HCT116 (cell line): Measurements from ENCODE around the gene SCARF1. TPM values are rescaled to one million over a fixed set of nuclear protein-coding genes. Genes with fewer than 3 reads are reported as not detected.

Experiments
- ATAC-seq: fragments of 200-7000 bp; cut with Tn5 transposase; 2 replicates; pipeline ENCODE4 v1.9.1; 2020; ENCODE audit warnings: mild to moderate bottlenecking, moderate library complexity
- BruUV-seq: library from RNA; stranded (reverse); fragments of 400-500 nt; replicated peaks from 2 replicates; lab custom pipeline; 2021; lab: Mats Ljungman, UMichigan
- CTCF ChIA-PET: fragments of 300-600 bp; sonication (Branson Sonifier 250); formaldehyde crosslinking; loops from one replicate; lab custom pipeline; 2021; ENCODE audit warnings: antibody characterized with exemption; lab: Charles Lee
- POLR2A ChIA-PET: fragments of 300-600, 350-600 bp; sonication (Branson Sonifier 250); formaldehyde crosslinking; loops from one replicate; lab custom pipeline; 2021; ENCODE audit warnings: antibody characterized with exemption; lab: Charles Lee
- RAD21 ChIA-PET, 2 experiments: fragments of 300-600 bp; sonication (Branson Sonifier 250); formaldehyde crosslinking; loops; one replicate each; lab custom pipeline; 2023; ENCODE audit warnings: low total read pairs in 2 of 2; ENCODE audit not compliant: uncharacterized antibody in 2 of 2, unreplicated experiment in 2 of 2, low non-redundant PET in 1 of 2; lab: Charles Lee
- DNase-seq: peaks from one replicate; pipeline ENCODE4 v3.0.0-alpha.2; 2010; ENCODE audit warnings: low read depth, low spot score
- H2AFZ ChIP-seq: fragments of 200-600 bp; shearing (Covaris generic), sonication (generic); 2 replicates; pipeline ENCODE4 v1.6.1; 2017; ENCODE audit warnings: low read depth, mixed run types, mixed read lengths, antibody characterized with exemption, low read length; ENCODE audit not compliant: poor library complexity, severe bottlenecking
- H3K27ac ChIP-seq: 2 replicates; pipeline ENCODE4 v1.5.1; 2012; ENCODE audit warnings: low read depth, low read length
- H3K27me3 ChIP-seq: fragments of 200-600 bp; sonication (generic); 2 replicates; pipeline ENCODE4 v1.6.1; 2016; ENCODE audit warnings: mixed run types, low read length, mixed read lengths; ENCODE audit not compliant: insufficient read depth
- H3K36me3 ChIP-seq, 2 experiments: fragments of 200-500 bp in 1 of 2; fragments of 200-600 bp in 1 of 2; sonication (Bioruptor generic) in 1 of 2; sonication (generic) in 1 of 2; 2 replicates each; pipeline versions ENCODE4 v1.5.1 to v1.6.1; 2014 to 2016; ENCODE audit warnings: low read length in 2 of 2, inconsistent platforms in 1 of 2, mixed read lengths in 1 of 2, mixed run types in 1 of 2; ENCODE audit not compliant: insufficient read depth in 2 of 2, control insufficient read depth in 1 of 2
- H3K4me1 ChIP-seq, 2 experiments: fragments of 200-600 bp in 1 of 2; sonication (generic) in 1 of 2; 2 replicates each; pipeline versions ENCODE4 v1.5.1 to v1.6.1; 2012 to 2017; ENCODE audit warnings: low read length in 2 of 2, inconsistent platforms in 1 of 2, mild to moderate bottlenecking in 1 of 2, mixed read lengths in 1 of 2, mixed run types in 1 of 2, moderate library complexity in 1 of 2; ENCODE audit not compliant: insufficient read depth in 2 of 2, control insufficient read depth in 1 of 2
- H3K4me2 ChIP-seq: fragments of 200-600 bp; sonication (generic); 2 replicates; pipeline ENCODE4 v1.6.1; 2017; ENCODE audit warnings: mixed run types, low read length, mixed read lengths
- H3K4me3 ChIP-seq, 2 experiments: fragments of 200-600 bp in 1 of 2; sonication (generic) in 1 of 2; replicated peaks in 1 of 2; 2 replicates each; pipeline ENCODE4 v1.5.1; 2011 to 2016; ENCODE audit warnings: low read length in 2 of 2, control low read depth in 1 of 2, low read depth in 1 of 2, mild to moderate bottlenecking in 1 of 2, mixed read lengths in 1 of 2, mixed run types in 1 of 2
- H3K79me2 ChIP-seq: fragments of 200-600 bp; sonication (generic); 2 replicates; pipeline ENCODE4 v1.6.1; 2017; ENCODE audit warnings: mild to moderate bottlenecking, mixed run types, low read length, moderate library complexity, mixed read lengths; ENCODE audit not compliant: insufficient read depth
- H3K9ac ChIP-seq: fragments of 200-600 bp; sonication (generic); 2 replicates; pipeline ENCODE4 v1.6.1; 2016; ENCODE audit warnings: low read length, mixed read lengths
- H3K9me2 ChIP-seq: fragments of 200-600 bp; sonication (generic), shearing (Covaris generic); 2 replicates; pipeline ENCODE4 v1.6.1; 2017; ENCODE audit warnings: mixed run types, mild to moderate bottlenecking, moderate library complexity; ENCODE audit not compliant: insufficient read depth
- H3K9me3 ChIP-seq, 2 experiments: fragments of 200-500 bp in 1 of 2; fragments of 200-600 bp in 1 of 2; sonication (Bioruptor generic) in 1 of 2; sonication (generic) in 1 of 2; 2 replicates each; pipeline ENCODE4 v1.6.1; 2014 to 2017; ENCODE audit warnings: low read length in 2 of 2, mixed read lengths in 2 of 2, inconsistent platforms in 1 of 2, low read depth in 1 of 2, mild to moderate bottlenecking in 1 of 2, mixed run types in 1 of 2, moderate library complexity in 1 of 2; ENCODE audit not compliant: control insufficient read depth in 1 of 2, insufficient read depth in 1 of 2
- H4K20me1 ChIP-seq: fragments of 200-600 bp; sonication (generic), shearing (Covaris generic); 2 replicates; pipeline ENCODE4 v1.6.1; 2017; ENCODE audit warnings: mixed run types, mild to moderate bottlenecking, moderate library complexity; ENCODE audit not compliant: insufficient read depth
- CBX3 ChIP-seq: IDR thresholded peaks from 2 replicates; pipeline ENCODE4 v1.6.1; 2012; ENCODE audit warnings: low read depth
- CTCF ChIP-seq, 3 experiments: fragments of 200-600 bp in 1 of 3; sonication (generic) in 1 of 3; IDR thresholded peaks in 2 of 3; conservative IDR thresholded peaks in 1 of 3; 2 replicates each; pipeline ENCODE4 v1.5.1; 2012 to 2017; ENCODE audit warnings: low read depth in 2 of 3, low read length in 2 of 3, antibody characterized with exemption in 1 of 3, borderline replicate concordance in 1 of 3, control low read depth in 1 of 3, mild to moderate bottlenecking in 1 of 3, mixed read lengths in 1 of 3, mixed run types in 1 of 3, moderate library complexity in 1 of 3; ENCODE audit not compliant: insufficient read depth in 1 of 3
- EGR1 ChIP-seq: IDR thresholded peaks from 2 replicates; pipeline ENCODE4 v1.6.1; 2012; ENCODE audit warnings: low read depth
- ELF1 ChIP-seq: IDR thresholded peaks from 2 replicates; pipeline ENCODE4 v1.6.1; 2012; ENCODE audit warnings: low read depth, borderline replicate concordance
- EZH2phosphoT487 ChIP-seq: fragments of 200-600 bp; IDR thresholded peaks from 2 replicates; pipeline ENCODE4 v1.6.1; 2018; ENCODE audit warnings: antibody characterized with exemption, borderline replicate concordance
- JUND ChIP-seq: IDR thresholded peaks from 2 replicates; pipeline ENCODE4 v1.6.1; 2012
- MAX ChIP-seq: IDR thresholded peaks from 2 replicates; pipeline ENCODE4 v1.6.1; 2012
- POLR2A ChIP-seq: IDR thresholded peaks from 2 replicates; pipeline ENCODE4 v1.7.0; 2011; ENCODE audit warnings: borderline replicate concordance; ENCODE audit not compliant: insufficient read depth, insufficient read length; ENCODE audit errors: extremely low read depth
- POLR2AphosphoS5 ChIP-seq: IDR thresholded peaks from 2 replicates; pipeline ENCODE4 v1.6.1; 2011; ENCODE audit warnings: mild to moderate bottlenecking, low read depth, low read length, moderate library complexity
- RAD21 ChIP-seq: IDR thresholded peaks from 2 replicates; pipeline ENCODE4 v1.6.1; 2012; ENCODE audit warnings: low read depth, mild to moderate bottlenecking
- REST ChIP-seq: IDR thresholded peaks from 2 replicates; pipeline ENCODE4 v1.6.1; 2012; ENCODE audit warnings: low read depth
- SIN3A ChIP-seq: IDR thresholded peaks from 2 replicates; pipeline ENCODE4 v1.6.1; 2012; ENCODE audit warnings: low read depth
- SP1 ChIP-seq: IDR thresholded peaks from 2 replicates; pipeline ENCODE4 v1.6.1; 2012; ENCODE audit warnings: low read depth
- YY1 ChIP-seq: IDR thresholded peaks from 2 replicates; pipeline ENCODE4 v1.6.1; 2011; ENCODE audit warnings: low read length, low read depth, moderate library complexity, mild to moderate bottlenecking; ENCODE audit not compliant: insufficient replicate concordance; ENCODE audit errors: extremely low read depth
- ZFX ChIP-seq: fragments of 450-650 bp; IDR thresholded peaks from 2 replicates; pipeline ENCODE4 v1.6.1; 2017
- ZNF274 ChIP-seq: fragments of 200-500 bp; sonication (Bioruptor generic); IDR thresholded peaks from 2 replicates; pipeline ENCODE4 v1.6.1; 2014; ENCODE audit warnings: mild to moderate bottlenecking, low read depth, low read length, inconsistent platforms
- intact Hi-C: fragments of 100-400 bp; cut with micrococcal nuclease; formaldehyde crosslinking; loops from 2 replicates; pipeline ENCODE4 v1.10.0; 2022
- total RNA-seq: library from RNA; stranded (reverse); gene quantifications from one replicate; pipeline ENCODE4 v1.2.1, GENCODE V29; 2021; ENCODE audit not compliant: unreplicated experiment

SCARF1 gene
- total RNA-seq, 1 experiment from 2014 or later: 2.2 TPM

- TF ChIP-seq JUND (no peak), POLR2AphosphoS5 (no peak)
- TF ChIP-seq, all 23 proteins: peak for 0
Measured at GRCh38 chr17:1625581-1625980, 20.0 kb downstream of the SCARF1 start (continued).

- H4K20me1 ChIP-seq: no peaks in the 10 kb centered on the region
- no peak overlapping the region for H3K4me3 ChIP-seq
- H3K36me3 ChIP-seq: no peaks in the 10 kb centered on the region
- H2AFZ ChIP-seq: no peak overlapping the region
- intact Hi-C loops: no loop called here
- POLR2A ChIA-PET: interaction anchor here (1.2 kb wide), 1 partner anchor 9 kb away, joined by 3 read pairs; no protein-coding TSS in a partner anchor
- no TSS peak for BruUV-seq
- H3K4me1 ChIP-seq: peaks cover 13 to 41% of the 10 kb centered on the region in 2 experiments
- no peaks in the 10 kb centered on the region for H3K27me3 ChIP-seq
- H3K4me2 ChIP-seq: no peak overlapping the region
- H3K9me3 ChIP-seq: no peaks in the 10 kb centered on the region
- no peaks in the 10 kb centered on the region for H3K79me2 ChIP-seq
- ATAC-seq (no peak), DNase-seq (no peak)
- CTCF ChIA-PET: no interaction called here
- H3K9ac ChIP-seq: no peak overlapping the region
- no peak for TF ChIP-seq MAX
- no peak for TF ChIP-seq CTCF (IDR thresholded peaks at IDR 0.05 in 2 of 3, conservative IDR thresholded peaks at IDR 0.05 in 1 of 3; ENCODE audit: borderline replicate concordance in 1 of 3, insufficient read depth in 1 of 3, low read depth in 2 of 3, low read length in 2 of 3)
- no peak for TF ChIP-seq JUND
- no peak for TF ChIP-seq SP1
- TF ChIP-seq EGR1: no peak
- no peak for TF ChIP-seq SIN3A
- TF ChIP-seq CBX3: no peak
- TF ChIP-seq YY1: no peak
- no peak for TF ChIP-seq RAD21
- no peak for TF ChIP-seq REST
- no peak for TF ChIP-seq EZH2phosphoT487
- no peak for TF ChIP-seq ZFX
- TF ChIP-seq ZNF274: no peak
- TF ChIP-seq ELF1: no peak
- no peak for TF ChIP-seq POLR2A
- RAD21 ChIA-PET: no interaction called here
- no peaks in the 10 kb centered on the region for H3K9me2 ChIP-seq
- no peak overlapping the region for H3K27ac ChIP-seq
Measured at GRCh38 chr17:1625053-1625452, 20.5 kb downstream of the SCARF1 start.
